ENCODE data around the gene CCR6.

Gene CCR6

GRCh38 chr6:167120583-167120903 is 2.4 kb upstream of the CCR6 start:
- DNase-seq (ENCODE audit: low spot score): no peak

GRCh38 chr6:167121335-167121841 is 1.5 kb upstream of the CCR6 start:
- DNase-seq (ENCODE audit: low spot score): no peak

- DNase-seq (ENCODE audit: low spot score): no peak
Observed at GRCh38 chr6:167122041-167122826, 662 bp upstream of the CCR6 start.

GRCh38 chr6:167124753-167125152 is 1.9 kb downstream of the CCR6 start:
- no peak for DNase-seq (ENCODE audit: low spot score)

- DNase-seq (ENCODE audit: low spot score): no peak
Observed at GRCh38 chr6:167125410-167125809, 2.5 kb downstream of the CCR6 start.

GRCh38 chr6:167125855-167126349 is 3.0 kb downstream of the CCR6 start:
- DNase-seq (ENCODE audit: low spot score): no peak

- no peak for DNase-seq (ENCODE audit: low spot score)
Observed at GRCh38 chr6:167127785-167128531, 5.1 kb downstream of the CCR6 start.

- DNase-seq (ENCODE audit: low spot score): no peak
Observed at GRCh38 chr6:167129159-167129558, 6.3 kb downstream of the CCR6 start.

- no peak for DNase-seq (ENCODE audit: low spot score)
Observed at GRCh38 chr6:167129562-167129961, 6.7 kb downstream of the CCR6 start.

- DNase-seq (ENCODE audit: low spot score): no peak
Observed at GRCh38 chr6:167130008-167130677, 7.2 kb downstream of the CCR6 start.

- DNase-seq (ENCODE audit: low spot score): no peak
Observed at GRCh38 chr6:167130712-167131684, 8.1 kb downstream of the CCR6 start.

GRCh38 chr6:167134448-167135328 is 11.8 kb downstream of the CCR6 start:
- no peak for DNase-seq (ENCODE audit: low spot score)

GRCh38 chr6:167136376-167136775 is 13.5 kb downstream of the CCR6 start:
- DNase-seq (ENCODE audit: low spot score): no peak

- no peak for DNase-seq (ENCODE audit: low spot score)
Observed at GRCh38 chr6:167137081-167137480, 14.2 kb downstream of the CCR6 start.

GRCh38 chr6:167137881-167138280 is 15.0 kb downstream of the CCR6 start:
- no peak for DNase-seq (ENCODE audit: low spot score)

- DNase-seq (ENCODE audit: low spot score): no peak
Observed at GRCh38 chr6:167139761-167140160, 16.9 kb downstream of the CCR6 start.

- DNase-seq (ENCODE audit: low spot score): no peak
Observed at GRCh38 chr6:167140589-167141474, 17.9 kb downstream of the CCR6 start.

GRCh38 chr6:167141667-167142432 is 19.0 kb downstream of the CCR6 start:
- peak; percentile 25 for DNase-seq (ENCODE audit: low spot score)

GRCh38 chr6:167142433-167142761 is 19.5 kb downstream of the CCR6 start:
- no peak for DNase-seq (ENCODE audit: low spot score)

Measured in pons (tissue), 1 donor.